HEK293 (cell line): Measurements from ENCODE around the gene ROPN1L.

Experiments
- TF ChIP-seq, protein P1 (sequence below): fragments of 450-650 bp; formaldehyde crosslinking; IDR thresholded peaks from 2 replicates; pipeline ENCODE4 v1.5.1; 2016; ENCODE audit warnings: missing biosample characterization, missing genetic modification characterization
- TF ChIP-seq, protein P2 (sequence below): fragments of 450-650 bp; formaldehyde crosslinking; IDR thresholded peaks from 2 replicates; pipeline ENCODE4 v1.5.1; 2016; ENCODE audit warnings: missing biosample characterization, missing genetic modification characterization, low read depth

DNA sequence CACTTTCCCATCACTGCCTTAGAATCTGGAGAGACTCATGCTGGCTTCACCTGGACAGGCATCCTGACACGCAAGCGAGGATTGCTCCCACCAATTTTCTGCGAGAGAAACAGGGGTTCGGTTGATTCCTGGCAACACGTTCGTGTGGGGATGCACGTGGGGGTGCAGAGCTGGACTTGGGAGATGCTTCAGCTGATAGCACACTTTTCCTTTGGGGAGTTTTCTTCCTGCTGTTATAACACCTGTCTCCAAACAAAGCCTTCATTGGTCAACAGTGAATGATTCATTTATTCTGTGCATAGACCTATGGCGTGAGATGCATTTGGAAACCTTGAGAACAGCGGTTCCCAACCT is 50.0 kb downstream of the ROPN1L start:
- TF ChIP-seq, protein P1, sequence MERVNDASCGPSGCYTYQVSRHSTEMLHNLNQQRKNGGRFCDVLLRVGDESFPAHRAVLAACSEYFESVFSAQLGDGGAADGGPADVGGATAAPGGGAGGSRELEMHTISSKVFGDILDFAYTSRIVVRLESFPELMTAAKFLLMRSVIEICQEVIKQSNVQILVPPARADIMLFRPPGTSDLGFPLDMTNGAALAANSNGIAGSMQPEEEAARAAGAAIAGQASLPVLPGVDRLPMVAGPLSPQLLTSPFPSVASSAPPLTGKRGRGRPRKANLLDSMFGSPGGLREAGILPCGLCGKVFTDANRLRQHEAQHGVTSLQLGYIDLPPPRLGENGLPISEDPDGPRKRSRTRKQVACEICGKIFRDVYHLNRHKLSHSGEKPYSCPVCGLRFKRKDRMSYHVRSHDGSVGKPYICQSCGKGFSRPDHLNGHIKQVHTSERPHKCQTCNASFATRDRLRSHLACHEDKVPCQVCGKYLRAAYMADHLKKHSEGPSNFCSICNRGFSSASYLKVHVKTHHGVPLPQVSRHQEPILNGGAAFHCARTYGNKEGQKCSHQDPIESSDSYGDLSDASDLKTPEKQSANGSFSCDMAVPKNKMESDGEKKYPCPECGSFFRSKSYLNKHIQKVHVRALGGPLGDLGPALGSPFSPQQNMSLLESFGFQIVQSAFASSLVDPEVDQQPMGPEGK (tag by site-specific recombination) = no peak
- TF ChIP-seq, protein P2, sequence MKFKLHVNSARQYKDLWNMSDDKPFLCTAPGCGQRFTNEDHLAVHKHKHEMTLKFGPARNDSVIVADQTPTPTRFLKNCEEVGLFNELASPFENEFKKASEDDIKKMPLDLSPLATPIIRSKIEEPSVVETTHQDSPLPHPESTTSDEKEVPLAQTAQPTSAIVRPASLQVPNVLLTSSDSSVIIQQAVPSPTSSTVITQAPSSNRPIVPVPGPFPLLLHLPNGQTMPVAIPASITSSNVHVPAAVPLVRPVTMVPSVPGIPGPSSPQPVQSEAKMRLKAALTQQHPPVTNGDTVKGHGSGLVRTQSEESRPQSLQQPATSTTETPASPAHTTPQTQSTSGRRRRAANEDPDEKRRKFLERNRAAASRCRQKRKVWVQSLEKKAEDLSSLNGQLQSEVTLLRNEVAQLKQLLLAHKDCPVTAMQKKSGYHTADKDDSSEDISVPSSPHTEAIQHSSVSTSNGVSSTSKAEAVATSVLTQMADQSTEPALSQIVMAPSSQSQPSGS (tag by site-specific recombination) = no peak
